ENCODE measurements around the gene RALGPS2. TPM values are rescaled to one million over a fixed set of nuclear protein-coding genes. Genes with fewer than 3 reads are reported as not detected.

Gene RALGPS2
- total RNA-seq, 1 experiment from 2014 or later = 16.0 TPM

DNA sequence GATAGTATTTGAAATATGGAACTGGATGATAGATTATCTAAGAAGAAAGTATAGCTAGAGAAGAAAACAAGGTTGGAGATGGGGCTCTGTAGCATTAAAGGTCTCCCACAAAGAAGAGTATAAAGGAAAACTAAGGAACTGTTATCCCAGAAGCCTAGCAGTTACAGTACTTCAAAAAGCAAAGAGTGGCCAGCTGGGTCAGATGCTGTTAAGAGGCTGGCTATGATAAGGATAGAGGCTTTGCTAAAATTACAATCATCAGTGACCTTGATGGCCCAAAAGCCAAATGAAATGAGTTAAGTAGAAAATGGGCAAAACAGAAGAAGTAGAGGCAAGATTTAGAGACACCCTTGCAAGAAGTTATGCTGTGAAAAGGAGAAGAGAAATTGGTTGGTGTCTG is 170.9 kb downstream of the RALGPS2 start:
- in situ Hi-C loops (cut with HindIII; ENCODE audit: low sequenced_read_pairs) = no loop called here
- no peak for DNase-seq (ENCODE audit: low spot score)

DNA sequence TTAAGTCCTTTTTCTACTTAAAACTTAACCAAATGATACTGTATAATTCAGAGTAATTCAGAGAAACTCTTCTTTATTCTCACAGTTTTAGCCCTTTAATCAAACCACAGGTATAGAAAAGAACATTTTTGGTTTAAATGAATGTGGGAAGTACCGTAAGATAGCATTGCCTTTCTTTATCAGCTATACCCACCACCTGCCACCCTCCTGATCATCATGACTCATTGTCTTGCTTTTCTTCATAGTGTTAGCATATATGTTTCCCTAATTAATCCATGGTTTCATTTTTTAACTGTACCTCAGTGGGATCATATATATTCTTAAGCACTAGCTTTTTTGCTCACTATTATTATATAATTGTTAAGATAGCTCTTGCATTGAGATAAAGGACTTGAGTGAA is 173.4 kb downstream of the RALGPS2 start:
- DNase-seq (ENCODE audit: low spot score) = no peak
- in situ Hi-C loops (cut with HindIII; ENCODE audit: low sequenced_read_pairs) = no loop called here

DNA sequence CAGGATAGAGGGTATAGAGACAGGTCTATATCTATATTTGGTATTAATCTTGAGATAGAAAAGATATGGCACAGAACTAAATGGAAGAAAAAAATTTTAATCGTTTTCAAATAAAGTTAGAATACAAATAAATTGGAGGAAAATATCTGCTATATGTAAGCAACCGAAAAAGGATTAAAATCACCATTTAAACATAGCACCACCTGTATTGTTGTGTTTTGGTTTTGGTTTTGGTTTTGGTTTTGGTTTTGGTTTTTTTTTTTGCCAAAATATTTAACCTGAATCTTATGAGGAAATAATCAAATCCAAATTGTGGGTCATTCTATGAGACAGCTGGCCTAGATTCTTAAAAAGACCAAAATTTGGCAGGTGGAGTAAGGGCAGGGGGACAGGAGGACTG is 174.4 kb downstream of the RALGPS2 start:
- DNase-seq (ENCODE audit: low spot score) = no peak
- in situ Hi-C loops (cut with HindIII; ENCODE audit: low sequenced_read_pairs) = no loop called here

DNA sequence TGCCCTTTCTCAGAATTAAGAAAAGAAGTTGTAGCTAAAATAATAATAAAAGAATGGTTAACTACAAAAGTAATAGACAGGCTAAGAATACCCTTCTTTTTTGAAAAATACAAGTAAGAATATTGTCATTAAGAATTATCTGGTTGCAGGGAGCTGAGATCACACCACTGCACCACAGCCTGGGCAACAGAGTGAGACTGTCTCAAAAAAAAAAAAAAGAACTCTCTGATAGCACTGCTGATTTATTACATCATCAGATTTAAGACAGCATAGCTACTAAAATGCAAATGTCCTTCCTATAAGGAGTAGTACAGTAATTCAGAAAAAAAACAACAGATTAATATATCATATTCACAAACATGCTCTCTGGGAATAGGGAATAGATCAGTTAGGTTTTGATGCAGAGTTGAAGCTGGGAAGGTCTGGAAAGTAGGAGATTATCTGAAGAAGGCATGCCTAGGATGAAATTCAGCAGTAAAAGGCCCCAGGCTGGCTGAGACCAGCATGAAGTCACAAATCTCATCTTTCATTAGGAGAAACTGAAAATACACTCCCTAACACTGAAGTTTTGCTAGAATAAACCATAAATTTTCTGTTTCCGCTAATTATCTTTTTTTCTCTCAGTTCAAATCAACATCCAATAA is 176.6 kb downstream of the RALGPS2 start:
- DNase-seq (ENCODE audit: low spot score) = no peak
- in situ Hi-C loops (cut with HindIII; ENCODE audit: low sequenced_read_pairs) = no loop called here

DNA sequence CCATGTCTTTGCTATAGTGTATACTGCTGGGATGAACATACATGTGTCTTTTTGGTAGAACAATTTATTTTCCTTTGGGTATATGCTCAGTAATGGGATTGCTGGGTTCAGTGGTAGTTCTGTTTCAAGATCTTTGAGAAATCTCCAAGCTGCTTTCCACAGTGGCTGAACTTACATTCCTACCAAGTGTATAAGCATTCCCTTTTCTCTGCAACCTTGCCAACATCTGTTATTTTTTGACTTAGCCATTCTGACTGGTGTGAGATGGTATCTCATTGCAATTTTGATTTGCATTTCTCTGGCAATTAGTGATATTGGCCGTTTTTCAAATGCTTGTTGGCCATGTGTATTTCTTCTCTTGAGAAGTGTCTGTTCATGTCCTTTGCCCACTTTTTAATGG is 183.3 kb downstream of the RALGPS2 start:
- in situ Hi-C loops (cut with HindIII; ENCODE audit: low sequenced_read_pairs) = no loop called here
- no peak for DNase-seq (ENCODE audit: low spot score)

DNA sequence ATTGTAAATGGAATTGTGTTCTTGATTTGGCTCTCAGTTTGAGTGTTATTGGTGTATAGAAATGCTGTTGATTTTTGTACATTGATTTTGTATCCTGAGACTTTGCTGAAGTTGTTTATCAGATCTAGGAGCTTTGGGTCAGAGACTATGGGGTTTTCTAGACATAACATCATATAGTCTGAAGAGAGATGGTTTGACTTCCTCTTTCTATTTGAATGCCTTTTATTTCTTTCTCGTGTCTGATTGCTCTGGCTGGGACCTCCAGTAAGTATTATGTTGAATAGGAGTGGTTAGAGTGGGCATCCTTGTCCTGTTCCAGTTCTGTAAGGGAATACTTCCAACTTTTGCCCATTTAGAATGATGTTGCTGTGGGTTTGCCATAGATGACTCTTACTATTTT is 185.0 kb downstream of the RALGPS2 start:
- DNase-seq (ENCODE audit: low spot score) = no peak
- in situ Hi-C loops (cut with HindIII; ENCODE audit: low sequenced_read_pairs) = no loop called here

DNA sequence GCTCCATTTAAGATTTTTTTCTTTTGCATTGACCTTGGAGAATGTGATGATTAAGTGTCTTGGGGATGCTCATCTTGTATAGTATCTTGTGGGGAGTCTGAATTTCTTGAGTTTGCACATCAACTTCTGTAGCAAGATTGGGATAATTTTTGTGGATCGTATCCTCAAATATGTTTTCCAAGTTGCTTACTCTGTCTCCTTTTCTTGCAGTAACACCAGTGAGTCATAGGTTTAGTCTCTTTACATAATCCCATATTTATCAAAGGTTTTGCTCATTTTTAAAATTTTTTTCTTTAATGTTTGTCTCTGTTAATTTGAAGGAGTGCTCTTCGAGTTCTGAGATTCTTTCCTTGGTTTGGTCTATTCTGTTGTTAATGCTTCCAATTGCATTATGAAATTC is 187.6 kb downstream of the RALGPS2 start:
- in situ Hi-C loops (cut with HindIII; ENCODE audit: low sequenced_read_pairs) = no loop called here
- no peak for DNase-seq (ENCODE audit: low spot score)

DNA sequence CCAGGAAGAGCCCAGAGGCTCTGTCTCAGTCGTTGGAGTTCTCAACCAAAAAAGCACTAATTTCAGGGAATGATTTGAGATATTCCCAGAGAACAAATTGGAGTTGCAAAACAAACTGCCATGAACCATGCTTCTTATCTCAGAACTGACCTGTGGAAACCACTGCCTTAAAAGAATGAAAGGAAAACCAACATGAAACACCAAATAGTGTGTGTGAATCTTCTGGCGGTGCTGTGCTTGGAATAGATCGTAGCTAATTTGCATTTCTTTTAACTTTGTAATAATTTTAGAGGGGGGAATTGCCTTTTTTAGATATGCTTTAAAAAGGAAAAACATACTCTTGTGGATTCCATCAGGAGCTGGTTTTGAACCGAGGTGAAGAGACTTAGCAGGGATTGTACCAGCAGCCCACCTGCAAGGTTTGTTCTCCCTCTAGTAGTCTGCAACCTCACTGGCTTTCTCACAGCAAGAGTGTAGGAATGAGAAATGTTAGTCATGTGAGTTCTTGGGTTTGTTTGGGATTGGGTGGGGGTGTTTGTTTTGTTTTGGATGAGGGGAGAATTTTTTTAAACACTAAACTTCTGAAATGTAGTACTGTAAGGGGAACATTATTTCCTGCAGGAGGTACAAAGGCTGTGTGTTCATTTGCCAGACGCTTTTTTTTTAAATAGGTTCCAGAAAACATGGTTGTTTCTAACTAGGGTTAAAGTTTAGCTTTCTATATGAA is 191.6 kb downstream of the RALGPS2 start:
- in situ Hi-C loops (cut with HindIII; ENCODE audit: low sequenced_read_pairs) = no loop called here
- no peak for DNase-seq (ENCODE audit: low spot score)

DNA sequence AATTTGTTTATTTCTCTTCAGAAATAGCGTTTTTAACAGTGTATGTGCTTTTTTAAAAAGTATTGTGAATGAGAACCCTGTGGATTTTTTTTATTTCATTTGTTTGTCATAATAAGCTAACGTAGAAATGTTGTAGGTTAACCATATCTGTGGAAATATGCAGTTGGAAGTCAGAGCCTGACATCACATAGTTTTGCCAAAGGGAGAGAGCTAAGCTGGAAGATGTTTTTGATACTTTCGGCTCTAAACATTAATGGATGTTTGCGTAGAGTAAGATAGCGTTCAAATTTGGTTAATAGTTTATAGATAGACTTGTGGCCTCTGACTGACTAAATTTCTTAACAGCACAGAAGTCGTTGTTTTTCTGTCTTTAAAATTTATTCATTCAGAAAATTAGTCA is 193.3 kb downstream of the RALGPS2 start:
- in situ Hi-C loops (cut with HindIII; ENCODE audit: low sequenced_read_pairs) = no loop called here
- DNase-seq (ENCODE audit: low spot score) = no peak

DNA sequence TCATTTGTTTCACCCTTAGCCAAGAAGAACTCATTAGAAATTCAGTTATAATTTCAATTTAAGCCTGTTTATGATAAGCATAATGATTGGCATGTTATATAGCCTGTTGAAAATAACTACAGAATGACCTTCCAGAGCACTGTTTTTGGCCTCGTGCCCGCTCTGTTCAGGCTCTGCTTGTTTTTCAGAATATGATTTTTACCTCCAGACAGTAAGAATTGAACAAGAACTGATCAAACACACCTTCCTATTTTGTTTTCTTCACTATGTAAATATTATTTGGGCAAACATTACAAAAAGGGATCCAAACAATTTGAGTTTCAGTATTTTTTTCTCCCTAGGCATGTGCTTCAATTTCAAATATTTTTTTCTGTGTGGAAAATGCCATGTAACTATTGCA is 193.9 kb downstream of the RALGPS2 start:
- no peak for DNase-seq (ENCODE audit: low spot score)
- in situ Hi-C loops (cut with HindIII; ENCODE audit: low sequenced_read_pairs) = no loop called here

DNA sequence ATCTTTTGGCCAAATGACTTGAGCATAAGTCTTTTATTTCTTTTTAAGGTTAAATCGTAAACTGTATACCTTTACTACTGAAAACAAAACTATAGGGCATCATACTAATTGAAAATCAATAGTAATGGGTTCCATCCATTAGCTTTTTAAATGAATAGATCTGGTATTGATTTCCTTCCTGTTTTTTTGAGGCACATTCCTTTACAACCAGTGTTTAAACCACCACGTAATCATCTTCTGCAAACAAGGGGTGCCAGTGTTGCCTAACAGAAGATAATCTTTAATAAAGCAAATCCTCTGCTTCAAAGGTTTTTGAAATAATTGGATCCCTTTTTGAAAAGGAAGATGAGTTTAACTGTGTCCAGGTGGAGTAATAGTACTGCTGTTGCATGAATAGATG is 194.5 kb downstream of the RALGPS2 start:
- in situ Hi-C loops (cut with HindIII; ENCODE audit: low sequenced_read_pairs) = no loop called here
- no peak for DNase-seq (ENCODE audit: low spot score)

DNA sequence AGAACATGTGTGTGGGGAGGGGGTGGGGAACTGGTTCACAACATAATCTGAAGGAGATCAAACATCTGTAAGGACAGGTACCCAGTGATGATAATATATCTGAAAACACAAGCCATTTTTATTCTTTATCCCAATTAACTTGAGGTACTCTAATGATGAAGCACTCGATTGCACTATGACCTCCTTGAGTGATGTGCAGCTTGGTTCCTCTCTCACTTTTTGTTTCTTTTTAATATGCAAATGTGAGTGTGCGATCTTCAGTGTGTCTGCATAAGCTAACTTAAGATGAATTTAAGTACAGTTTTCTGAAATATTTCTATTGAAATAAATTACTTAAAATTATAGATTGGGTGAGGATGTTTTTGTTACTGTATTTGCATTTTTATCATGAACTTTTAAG is 196.5 kb downstream of the RALGPS2 start:
- in situ Hi-C loops (cut with HindIII; ENCODE audit: low sequenced_read_pairs) = no loop called here
- DNase-seq (ENCODE audit: low spot score) = no peak

DNA sequence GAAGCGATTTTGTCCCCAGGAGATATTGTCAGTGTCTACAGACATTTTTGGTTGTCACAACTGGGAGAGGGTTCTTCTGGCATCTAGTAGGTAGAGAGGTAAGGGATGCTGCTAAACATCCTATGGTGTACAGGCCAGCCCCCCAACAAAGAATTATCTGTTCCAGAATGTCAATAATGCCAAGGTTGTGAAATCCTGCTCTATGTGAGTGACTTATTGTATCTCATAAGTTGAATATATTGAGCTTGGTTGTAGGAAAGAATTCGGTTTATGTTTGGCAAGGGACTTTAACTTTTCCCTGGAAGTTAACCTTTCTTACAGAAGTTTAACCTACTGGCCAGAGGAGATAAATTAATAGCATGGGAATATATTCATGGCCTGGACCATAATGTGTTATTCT is 198.5 kb downstream of the RALGPS2 start:
- no peak for DNase-seq (ENCODE audit: low spot score)
- in situ Hi-C loops (cut with HindIII; ENCODE audit: low sequenced_read_pairs) = no loop called here

DNA sequence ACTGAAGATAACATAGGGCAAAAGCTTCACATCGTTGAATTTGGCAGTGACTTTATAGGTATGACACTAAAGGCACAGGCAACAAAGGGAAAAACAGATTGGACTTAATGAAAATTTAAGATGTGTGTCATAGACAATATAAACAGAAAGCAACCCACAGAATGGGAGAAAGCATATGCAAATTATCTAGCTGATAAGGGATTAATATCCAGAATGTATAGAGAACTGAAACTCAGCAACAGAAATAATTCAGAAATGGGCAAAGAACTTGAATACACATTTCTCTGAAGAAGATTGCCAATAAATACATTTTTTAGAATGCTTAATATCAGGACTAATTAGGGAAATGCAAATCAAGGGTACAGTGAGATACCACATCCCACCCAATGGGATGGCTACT is 201.0 kb downstream of the RALGPS2 start:
- DNase-seq (ENCODE audit: low spot score) = no peak
- in situ Hi-C loops (cut with HindIII; ENCODE audit: low sequenced_read_pairs) = no loop called here

DNA sequence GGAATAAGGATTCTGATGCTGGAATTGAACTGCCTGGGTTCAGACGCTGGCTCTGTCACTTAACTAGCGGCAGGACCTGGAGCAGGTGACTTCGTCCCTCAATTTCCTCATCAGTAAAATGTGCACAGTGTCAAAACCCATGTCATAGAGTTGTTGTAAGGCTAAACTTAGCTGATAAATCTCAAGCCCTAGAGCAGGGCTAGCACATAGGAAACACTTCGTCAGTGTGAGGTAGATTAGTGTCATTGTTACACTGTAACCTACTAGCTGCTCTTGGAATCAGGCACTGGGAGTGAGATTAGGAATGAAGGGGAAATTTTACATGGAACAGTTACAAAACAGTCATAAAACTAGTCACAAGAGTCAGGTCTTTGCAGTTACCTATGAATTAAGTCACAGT is 202.0 kb downstream of the RALGPS2 start:
- DNase-seq (ENCODE audit: low spot score) = no peak
- in situ Hi-C loops (cut with HindIII; ENCODE audit: low sequenced_read_pairs) = no loop called here

DNA sequence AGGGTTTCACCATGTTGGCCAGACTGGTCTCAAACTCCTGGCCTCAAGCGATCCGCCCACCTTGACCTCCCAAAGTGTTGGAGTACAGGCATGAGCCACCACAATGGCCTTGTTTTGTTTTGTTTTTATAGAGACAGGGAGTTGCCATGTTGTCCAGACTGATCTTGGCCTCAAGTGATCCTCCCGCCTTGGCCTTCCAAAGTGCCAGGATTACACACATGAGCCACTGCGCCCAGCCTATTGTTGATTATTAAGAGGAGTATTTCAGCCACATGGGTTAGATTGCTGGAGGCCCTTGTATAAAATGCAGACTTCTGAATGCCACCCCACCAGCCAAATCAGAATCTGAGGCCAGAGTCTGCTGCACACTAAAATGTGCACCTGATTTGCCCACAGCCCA is 203.0 kb downstream of the RALGPS2 start:
- in situ Hi-C loops (cut with HindIII; ENCODE audit: low sequenced_read_pairs) = no loop called here
- DNase-seq (ENCODE audit: low spot score) = no peak

DNA sequence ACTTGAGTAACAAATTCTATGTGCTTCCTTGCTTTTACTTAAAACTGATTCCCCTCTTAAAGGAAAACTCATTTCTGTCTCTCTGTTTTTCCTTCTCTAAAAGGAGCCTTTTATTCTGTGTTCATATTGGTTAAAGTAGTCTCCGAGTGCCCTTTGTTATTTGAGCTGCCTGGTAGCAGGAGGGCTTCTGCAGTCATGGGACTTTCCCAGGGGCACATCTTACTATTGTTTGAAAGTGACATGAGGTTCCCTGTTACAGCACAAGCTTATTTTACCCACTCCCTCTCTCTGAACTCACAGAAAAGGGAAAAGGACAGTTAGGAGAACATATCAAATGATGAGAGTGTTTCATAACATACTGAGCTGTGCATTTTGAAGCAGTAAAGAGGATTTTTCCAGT is 203.9 kb downstream of the RALGPS2 start:
- in situ Hi-C loops (cut with HindIII; ENCODE audit: low sequenced_read_pairs) = no loop called here
- DNase-seq (ENCODE audit: low spot score) = no peak

DNA sequence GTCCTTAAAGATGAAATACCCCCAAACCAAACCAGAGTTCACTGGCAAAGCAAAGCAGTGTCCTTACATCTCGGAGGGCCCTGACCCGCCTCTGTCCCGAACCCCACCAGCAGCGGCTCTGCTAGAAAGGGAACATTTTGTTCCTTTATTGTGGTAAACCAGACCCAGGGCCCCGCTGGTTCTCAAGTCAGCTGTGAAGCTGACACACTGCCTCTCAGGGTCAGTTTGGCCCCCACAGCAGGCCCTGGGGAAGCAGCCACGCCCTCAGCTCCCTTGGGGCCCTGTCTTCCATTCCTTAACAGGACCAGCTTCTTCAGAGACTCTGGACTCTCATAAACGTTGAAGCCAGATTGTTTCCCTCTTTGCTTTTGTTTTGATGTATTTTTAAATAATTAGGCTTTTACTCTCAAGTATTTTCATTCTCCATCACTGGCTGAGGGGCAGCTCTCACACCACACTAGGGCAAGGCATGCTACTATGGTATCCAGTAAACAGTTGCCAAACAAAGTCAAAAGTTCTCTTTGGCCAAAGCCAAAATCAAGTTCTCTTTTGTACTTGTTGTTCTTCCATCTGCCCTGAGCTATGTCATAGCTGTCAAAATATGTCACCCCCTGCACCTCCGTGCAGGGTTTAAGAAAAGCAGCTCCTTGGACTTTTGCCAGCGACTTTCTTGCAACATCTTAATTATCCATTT is 207.0 kb downstream of the RALGPS2 start:
- in situ Hi-C loops (cut with HindIII; ENCODE audit: low sequenced_read_pairs) = no loop called here

DNA sequence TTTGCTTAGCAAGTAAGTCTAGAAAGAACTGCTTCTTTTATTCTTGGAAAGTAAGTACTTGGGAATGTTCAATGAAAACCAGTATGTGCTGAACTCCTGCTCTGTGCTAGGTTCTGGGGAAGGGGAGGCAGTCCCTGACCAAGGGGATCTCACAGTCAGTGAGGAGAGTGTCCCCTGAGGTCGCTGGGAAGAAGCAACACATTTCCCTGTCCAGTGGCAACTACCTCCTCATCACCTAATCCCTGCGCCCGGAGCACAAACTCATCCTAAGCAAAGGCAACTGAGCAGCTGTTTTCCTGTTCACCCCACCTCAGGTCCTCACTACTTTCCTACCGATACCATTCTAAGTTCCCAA is 207.5 kb downstream of the RALGPS2 start:
- no peak for DNase-seq (ENCODE audit: low spot score)

More for the DNA sequence above, 207.0 kb downstream of the RALGPS2 start:
- peak; percentile 6 for DNase-seq (ENCODE audit: low spot score)

DNA sequence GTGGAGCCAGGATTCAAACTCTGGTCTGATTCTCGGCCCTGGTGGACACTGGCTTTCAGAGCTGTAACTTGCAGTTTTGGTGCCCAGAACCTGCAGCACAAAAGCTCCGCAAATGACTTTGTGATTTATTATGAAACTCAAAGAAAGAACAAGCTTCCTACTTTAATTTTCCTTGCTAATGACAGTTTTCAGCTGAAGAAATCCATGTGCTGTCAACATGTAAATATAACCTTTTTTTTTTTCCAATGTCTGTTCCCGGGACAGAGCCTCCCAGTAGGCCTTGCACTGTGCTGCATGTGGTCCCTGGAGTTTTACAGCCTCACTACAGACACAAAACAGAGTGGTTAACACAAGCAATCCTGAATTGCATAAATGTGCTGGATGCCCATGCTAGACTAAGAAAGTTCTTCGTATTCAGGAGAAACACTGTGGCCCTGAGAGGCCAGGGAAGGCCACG is 208.1 kb downstream of the RALGPS2 start:
- in situ Hi-C loops (cut with HindIII; ENCODE audit: low sequenced_read_pairs) = no loop called here
- no peak for DNase-seq (ENCODE audit: low spot score)

More for the DNA sequence above, 207.5 kb downstream of the RALGPS2 start:
- in situ Hi-C loops (cut with HindIII; ENCODE audit: low sequenced_read_pairs) = no loop called here

Measured in G401 (cell line).